B cell (primary cell): ENCODE data around the gene PRKACG.

Source experiments
- CTCF ChIP-seq: fragments of 200-600 bp; IDR thresholded peaks from one replicate; pipeline ENCODE4 v1.8.0; 2022; ENCODE audit warnings: antibody characterized with exemption, mild to moderate bottlenecking
- EZH2 ChIP-seq: IDR thresholded peaks from 2 replicates; pipeline ENCODE4 v1.6.1; 2012; ENCODE audit warnings: borderline replicate concordance, low read depth, mild to moderate bottlenecking, moderate library complexity, low read length; ENCODE audit not compliant: insufficient read depth, poor library complexity, severe bottlenecking

- TF ChIP-seq CTCF (no peak), EZH2 (no peak)
These were observed 34.2 kb downstream of the PRKACG start for GRCh38 chr9:68979538-68980314.
